Adrenal gland (tissue), 12 donors: ENCODE measurements around the gene SORCS3. TPM values are rescaled to one million over a fixed set of nuclear protein-coding genes. Genes with fewer than 3 reads are reported as not detected.

Experiments
- DNase-seq, 7 donors: peaks; one replicate each; pipeline ENCODE4 v3.0.0-alpha.2; 2019 to 2020
- H3K27ac ChIP-seq, 5 donors: fragments of 200-600 bp; sonication (generic) in 4 of 5; 1 replicate in 3 of 5; 2 replicates in 2 of 5; pipeline versions ENCODE4 v1.5.1 to v1.8.0; 2016 to 2020; ENCODE audit warnings: mild to moderate bottlenecking in 1 of 5
- H3K27me3 ChIP-seq: fragments of 200-600 bp; 2 replicates; pipeline ENCODE4 v1.8.0; 2021
- H3K36me3 ChIP-seq, 2 donors: fragments of 200-600 bp; replicated peaks in 1 of 2; 1 replicate in 1 of 2; 2 replicates in 1 of 2; pipeline versions ENCODE4 v1.5.1 to v1.8.0; 2018 to 2022
- H3K4me1 ChIP-seq, 2 donors: fragments of 200-600 bp; replicated peaks in 1 of 2; 1 replicate in 1 of 2; 2 replicates in 1 of 2; pipeline versions ENCODE4 v1.5.1 to v1.8.0; 2018 to 2021
- H3K4me3 ChIP-seq, 4 donors: fragments of 200-600 bp; sonication (generic) in 3 of 4; one replicate each; pipeline ENCODE4 v1.5.1; 2016 to 2018
- H3K9me3 ChIP-seq, 3 donors: fragments of 200-600 bp; sonication (generic) in 1 of 3; replicated peaks in 1 of 3; 1 replicate in 2 of 3; 2 replicates in 1 of 3; pipeline versions ENCODE4 v1.5.1 to v1.8.0; 2016 to 2021
- CTCF ChIP-seq, 6 experiments: fragments of 450-650 bp in 4 of 6; fragments of 200-600 bp in 2 of 6; sonication (generic) in 1 of 6; IDR thresholded peaks; 1 replicate in 5 of 6; 2 replicates in 1 of 6; pipeline versions ENCODE4 v1.5.1 to v1.8.0; 2016 to 2021; ENCODE audit warnings: antibody characterized with exemption in 6 of 6, mild to moderate bottlenecking in 2 of 6, moderate library complexity in 1 of 6
- POLR2A ChIP-seq, 2 donors: fragments of 450-650 bp; IDR thresholded peaks; one replicate each; pipeline ENCODE4 v1.6.1; 2017; ENCODE audit warnings: antibody characterized with exemption in 2 of 2, mild to moderate bottlenecking in 2 of 2, moderate library complexity in 1 of 2
- WGBS, 4 donors: extraction: QIAGEN DNeasy Blood & Tissue Kit in 2 of 4; methylation state at CpG; one replicate each; pipeline versions ENCODE4 v1.1.5 to v1.1.7; 2013 to 2017; 5-methylcytosine and 5-hydroxymethylcytosine counted together
- intact Hi-C, 2 donors: fragments of 100-400 bp; cut with DNase I; formaldehyde crosslinking; loops; one replicate each; pipeline versions ENCODE4 v1.14.1 to v1.15.0; 2022 to 2023
- polyA plus RNA-seq, 3 donors: library from polyadenylated mRNA; stranded (reverse); fragments of 200-250 nt in 2 of 3; fragments of 350-450 nt in 1 of 3; fragmentation: Illumina TruSeq in 1 of 3; extraction: RNeasy Lipid Tissue Mini Kit (QIAGEN cat#74804) in 1 of 3; gene quantifications; one replicate each; pipeline ENCODE4 v1.2.3, GENCODE V29; 2013 to 2014
- total RNA-seq, 9 donors: library from RNA; depleted of rRNA in 4 of 9; stranded (reverse); fragments of >200 nt in 4 of 9; fragments of 120-200 nt in 1 of 9; fragmentation: NEBNext Ultra II Directional in 1 of 9; extraction: Animal tissue kit (Norgen Biotek cat#: 25700) in 1 of 9; gene quantifications; one replicate each; pipeline versions ENCODE4 v1.1.0 to v1.2.4, GENCODE V29; 2013 to 2023
- donor health status: healthy with polysubstance abuse.
- donor health status: Bipolar disorder and iron deficiency.
- donor health status: DM: yes; HTN: yes; CAD: no.
- donor health status: DM: no; HTN: no; CAD: no.
- donor health status: DM: no; HTN: no; CAD: no.
- donor health status: DM: yes; HTN: yes; CAD: no.

The SORCS3 gene
- total and polyA plus RNA-seq, 12 donors: 0.22 to 3.4 (median 1.2) TPM; not detected in 2

DNA sequence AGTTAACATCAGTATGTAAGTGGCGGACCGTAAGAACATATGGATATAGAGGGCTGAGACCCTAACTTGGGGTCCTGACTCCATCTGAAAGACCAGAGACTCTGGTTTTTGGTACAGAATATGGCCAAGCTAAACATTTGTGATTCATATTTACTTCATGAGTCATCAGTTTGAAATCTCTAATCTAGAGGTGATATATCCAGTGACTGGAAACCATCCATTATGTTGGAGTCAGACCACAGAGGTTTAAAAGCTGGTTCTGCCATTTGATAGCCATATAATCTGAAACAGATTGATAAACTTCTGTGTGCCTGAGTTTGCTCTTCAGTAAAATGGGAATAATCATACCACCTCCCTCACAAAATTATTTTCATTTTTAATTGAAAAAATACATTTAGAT, 505.3 kb downstream of the SORCS3 start:
- 84 to 98% (median 91%) methylated on average over 2 of the region's 2 CpGs for WGBS, 4 donors
- no peak for DNase-seq
- no peaks in the 10 kb centered on the region for H3K9me3 ChIP-seq
- H3K27ac ChIP-seq: no peak overlapping the region
- no peaks in the 10 kb centered on the region for H3K27me3 ChIP-seq
- TF ChIP-seq POLR2A (IDR thresholded peaks at IDR 0.05): no peak
- no peak for TF ChIP-seq CTCF (IDR thresholded peaks at IDR 0.05)
- peaks cover 0 to 2% of the 10 kb centered on the region in 2 donors for H3K4me1 ChIP-seq
- no peaks in the 10 kb centered on the region for H3K36me3 ChIP-seq
- intact Hi-C loops: no loop called here
- H3K4me3 ChIP-seq: no peak overlapping the region

DNA sequence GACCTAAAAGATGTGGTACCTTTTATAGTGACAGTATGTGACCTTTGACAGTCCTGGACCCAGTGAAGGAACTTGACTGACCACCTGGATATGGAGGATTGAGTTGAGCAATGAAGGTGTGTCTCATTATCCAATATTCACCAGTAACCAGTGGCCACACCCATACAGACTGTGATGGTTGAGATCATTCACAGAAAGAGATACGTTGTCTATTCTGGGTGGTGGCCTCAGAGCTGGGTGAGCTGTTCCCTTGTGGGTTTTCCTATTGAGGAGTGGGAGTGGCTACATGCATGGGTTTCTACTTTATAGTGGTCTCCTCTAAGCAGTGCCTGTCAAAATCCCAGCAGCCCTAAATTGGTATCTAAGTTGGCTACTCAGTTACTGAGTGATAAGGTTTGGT, 507.4 kb downstream of the SORCS3 start:
- Histone ChIP-seq H3K36me3 (no peaks in the 10 kb centered on the region), H3K27me3 (no peaks in the 10 kb centered on the region), H3K9me3 (no peaks in the 10 kb centered on the region), H3K4me3 (no peak overlapping the region), H3K4me1 (peaks cover 0 to 2% of the 10 kb centered on the region in 2 donors), H3K27ac (no peak overlapping the region)
- 0 to 93% (median 35%) methylated on average over 1 of the region's 1 CpG for WGBS, 4 donors
- no peak for DNase-seq
- intact Hi-C loops: no loop called here
- TF ChIP-seq POLR2A (IDR thresholded peaks at IDR 0.05) (no peak), CTCF (IDR thresholded peaks at IDR 0.05) (no peak)

GRCh38 chr10:105148921-105149320, 507.8 kb downstream of the SORCS3 start:
- Histone ChIP-seq H3K36me3 (no peaks in the 10 kb centered on the region), H3K4me1 (peaks cover 0 to 2% of the 10 kb centered on the region in 2 donors), H3K27ac (no peak overlapping the region), H3K27me3 (no peaks in the 10 kb centered on the region), H3K4me3 (no peak overlapping the region), H3K9me3 (no peaks in the 10 kb centered on the region)
- 38 to 55% (median 51%) methylated on average over 2 of the region's 2 CpGs for WGBS, 4 donors
- TF ChIP-seq CTCF (IDR thresholded peaks at IDR 0.05) (no peak), POLR2A (IDR thresholded peaks at IDR 0.05) (no peak)
- intact Hi-C loops: no loop called here
- no peak for DNase-seq

GRCh38 chr10:105149371-105149891, 508.3 kb downstream of the SORCS3 start:
- H3K4me3 ChIP-seq: no peak overlapping the region
- DNase-seq: no peak
- H3K9me3 ChIP-seq: no peaks in the 10 kb centered on the region
- no peaks in the 10 kb centered on the region for H3K36me3 ChIP-seq
- intact Hi-C loops: no loop called here
- peaks cover 0 to 2% of the 10 kb centered on the region in 2 donors for H3K4me1 ChIP-seq
- TF ChIP-seq CTCF (IDR thresholded peaks at IDR 0.05): no peak
- TF ChIP-seq POLR2A (IDR thresholded peaks at IDR 0.05): no peak
- H3K27ac ChIP-seq: no peak overlapping the region
- H3K27me3 ChIP-seq: no peaks in the 10 kb centered on the region
